H9 (cell line): ENCODE results near the gene PARD3. TPM values are rescaled to one million over a fixed set of nuclear protein-coding genes. Genes with fewer than 3 reads are reported as not detected.

ENCODE experiments used
- DNase-seq: peaks from one replicate; pipeline ENCODE4 v3.0.0-alpha.2; 2017
- H2AFZ ChIP-seq: one replicate; pipeline ENCODE4 v1.6.1; 2013; ENCODE audit warnings: mild to moderate bottlenecking, low read length, control low read depth, moderate library complexity
- H2AK5ac ChIP-seq: 2 replicates; pipeline ENCODE4 v1.6.1; 2013; ENCODE audit warnings: low read length, control low read depth, mixed read lengths; ENCODE audit not compliant: insufficient read length
- H2BK120ac ChIP-seq: one replicate; pipeline ENCODE4 v1.6.1; 2013; ENCODE audit warnings: low read depth, mild to moderate bottlenecking, low read length, control low read depth, inconsistent platforms; ENCODE audit not compliant: poor library complexity, severe bottlenecking
- H2BK12ac ChIP-seq: 2 replicates; pipeline ENCODE4 v1.6.1; 2013; ENCODE audit warnings: low read length, control low read depth, mixed read lengths, low read depth; ENCODE audit not compliant: insufficient read length
- H2BK15ac ChIP-seq: 2 replicates; pipeline ENCODE4 v1.6.1; 2013; ENCODE audit warnings: low read depth, low read length, control low read depth
- H2BK20ac ChIP-seq: one replicate; pipeline ENCODE4 v1.6.1; 2013; ENCODE audit warnings: low read depth, mild to moderate bottlenecking, low read length, control low read depth, inconsistent platforms; ENCODE audit not compliant: poor library complexity, severe bottlenecking
- H2BK5ac ChIP-seq: 2 replicates; pipeline ENCODE4 v1.6.1; 2013; ENCODE audit warnings: low read length, control low read depth, mixed read lengths; ENCODE audit not compliant: insufficient read length
- H3K14ac ChIP-seq: 2 replicates; pipeline ENCODE4 v1.6.1; 2013; ENCODE audit warnings: low read length, control low read depth; ENCODE audit not compliant: insufficient read depth
- H3K18ac ChIP-seq: 2 replicates; pipeline ENCODE4 v1.6.1; 2013; ENCODE audit warnings: low read depth, mild to moderate bottlenecking, mixed read lengths, low read length, control low read depth; ENCODE audit not compliant: insufficient read length
- H3K23ac ChIP-seq: 2 replicates; pipeline ENCODE4 v1.6.1; 2013; ENCODE audit warnings: low read length, control low read depth, mixed read lengths, low read depth; ENCODE audit not compliant: insufficient read length
- H3K23me2 ChIP-seq: 2 replicates; pipeline ENCODE4 v1.6.1; 2013; ENCODE audit warnings: low read depth, mild to moderate bottlenecking, mixed read lengths, low read length, control low read depth; ENCODE audit not compliant: insufficient read length, poor library complexity, severe bottlenecking
- H3K27ac ChIP-seq: 2 replicates; pipeline ENCODE4 v1.5.1; 2013; ENCODE audit warnings: low read length, control low read depth, mixed read lengths, low read depth; ENCODE audit not compliant: insufficient read length
- H3K27me3 ChIP-seq: 2 replicates; pipeline ENCODE4 v1.6.1; 2013; ENCODE audit warnings: low read length, control low read depth, inconsistent platforms; ENCODE audit not compliant: insufficient read depth
- H3K4ac ChIP-seq: 2 replicates; pipeline ENCODE4 v1.6.1; 2013; ENCODE audit warnings: low read depth, mild to moderate bottlenecking, control low read depth, inconsistent platforms, low read length, moderate library complexity
- H3K4me1 ChIP-seq: 2 replicates; pipeline ENCODE4 v1.6.1; 2013; ENCODE audit warnings: low read length, control low read depth, inconsistent platforms; ENCODE audit not compliant: insufficient read depth
- H3K4me2 ChIP-seq: 2 replicates; pipeline ENCODE4 v1.6.1; 2013; ENCODE audit warnings: low read length, control low read depth, mixed read lengths; ENCODE audit not compliant: insufficient read length, insufficient read depth
- H3K56ac ChIP-seq: 2 replicates; pipeline ENCODE4 v1.6.1; 2013; ENCODE audit warnings: low read depth, mild to moderate bottlenecking, mixed read lengths, low read length, control low read depth; ENCODE audit not compliant: insufficient read length
- H3K79me1 ChIP-seq: 2 replicates; pipeline ENCODE4 v1.6.1; 2013; ENCODE audit warnings: low read depth, mild to moderate bottlenecking, moderate library complexity, low read length, control low read depth, inconsistent platforms; ENCODE audit not compliant: insufficient read depth, poor library complexity, severe bottlenecking
- H3K79me2 ChIP-seq: 2 replicates; pipeline ENCODE4 v1.6.1; 2013; ENCODE audit warnings: low read length, control low read depth, inconsistent platforms; ENCODE audit not compliant: insufficient read depth
- H3K9ac ChIP-seq: 2 replicates; pipeline ENCODE4 v1.6.1; 2013; ENCODE audit warnings: low read length, control low read depth, mixed read lengths; ENCODE audit not compliant: insufficient read length; ENCODE audit errors: extremely low read depth
- H3K9me3 ChIP-seq: one replicate; pipeline ENCODE4 v1.6.1; 2013; ENCODE audit warnings: low read depth, low read length, inconsistent platforms; ENCODE audit not compliant: control insufficient read depth
- H3T11ph ChIP-seq: one replicate; pipeline ENCODE4 v1.6.1; 2013; ENCODE audit warnings: mild to moderate bottlenecking, low read length, control low read depth, inconsistent platforms
- H4K20me1 ChIP-seq: one replicate; pipeline ENCODE4 v1.6.1; 2013; ENCODE audit not compliant: control insufficient read depth, insufficient read length, insufficient read depth
- H4K5ac ChIP-seq: 2 replicates; pipeline ENCODE4 v1.6.1; 2013; ENCODE audit warnings: low read depth, mild to moderate bottlenecking, mixed read lengths, low read length, control low read depth; ENCODE audit not compliant: insufficient read length
- H4K8ac ChIP-seq: replicated peaks from 2 replicates; pipeline ENCODE4 v1.6.1; 2013; ENCODE audit warnings: low read length, control low read depth, mixed read lengths, low read depth; ENCODE audit not compliant: insufficient read length
- H4K91ac ChIP-seq: 2 replicates; pipeline ENCODE4 v1.6.1; 2013; ENCODE audit warnings: low read depth, mild to moderate bottlenecking, moderate library complexity, mixed read lengths, low read length, control low read depth; ENCODE audit not compliant: insufficient read length
- H3K27ac Mint-ChIP-seq, 3 experiments: 2 replicates in 2 of 3; 3 replicates in 1 of 3; pipeline ENCODE4 v1.8.0; 2020 to 2021; ENCODE audit warnings: mixed read lengths in 3 of 3, mild to moderate bottlenecking in 1 of 3, moderate library complexity in 1 of 3
- H3K27me3 Mint-ChIP-seq: 2 replicates; pipeline ENCODE4 v1.8.0; 2021; ENCODE audit warnings: low read depth, mild to moderate bottlenecking, moderate library complexity, mixed read lengths
- H3K36me3 Mint-ChIP-seq, 3 experiments: 2 replicates in 2 of 3; 3 replicates in 1 of 3; pipeline ENCODE4 v1.8.0; 2020 to 2021; ENCODE audit warnings: low read depth in 3 of 3, mixed read lengths in 3 of 3; ENCODE audit not compliant: insufficient read depth in 1 of 3
- H3K4me1 Mint-ChIP-seq, 2 experiments: 2 replicates each; pipeline ENCODE4 v1.8.0; 2020; ENCODE audit warnings: mixed read lengths in 2 of 2
- H3K4me3 Mint-ChIP-seq, 2 experiments: 2 replicates in 1 of 2; 3 replicates in 1 of 2; pipeline ENCODE4 v1.8.0; 2020 to 2021; ENCODE audit warnings: mild to moderate bottlenecking in 2 of 2, mixed read lengths in 2 of 2, moderate library complexity in 1 of 2
- H3K9me3 Mint-ChIP-seq, 2 experiments: 2 replicates in 1 of 2; 3 replicates in 1 of 2; pipeline ENCODE4 v1.8.0; 2020; ENCODE audit warnings: mild to moderate bottlenecking in 2 of 2, mixed read lengths in 2 of 2, moderate library complexity in 1 of 2
- WGBS: extraction: QIAGEN DNeasy Blood & Tissue Kit; methylation state at CpG from one replicate; pipeline ENCODE4 v1.1.7; 2013; ENCODE audit warnings: missing lambda C conversion rate, low lambda C conversion rate, mixed read lengths; ENCODE audit not compliant: insufficient read length; ENCODE audit errors: extremely low coverage; 5-methylcytosine and 5-hydroxymethylcytosine counted together
- total RNA-seq: library from RNA; stranded (reverse); gene quantifications from 2 replicates; pipeline ENCODE4 v1.2.1, GENCODE V29; 2021
- TF ChIP-seq, protein P1 (sequence below): fragments of 200-600 bp; sonication (generic); conservative IDR thresholded peaks from 3 replicates; pipeline ENCODE4 v1.8.0; 2021; ENCODE audit warnings: antibody characterized with exemption, mild to moderate bottlenecking

Gene PARD3
- total RNA-seq, 1 experiment from 2014 or later = 44.7 TPM

DNA sequence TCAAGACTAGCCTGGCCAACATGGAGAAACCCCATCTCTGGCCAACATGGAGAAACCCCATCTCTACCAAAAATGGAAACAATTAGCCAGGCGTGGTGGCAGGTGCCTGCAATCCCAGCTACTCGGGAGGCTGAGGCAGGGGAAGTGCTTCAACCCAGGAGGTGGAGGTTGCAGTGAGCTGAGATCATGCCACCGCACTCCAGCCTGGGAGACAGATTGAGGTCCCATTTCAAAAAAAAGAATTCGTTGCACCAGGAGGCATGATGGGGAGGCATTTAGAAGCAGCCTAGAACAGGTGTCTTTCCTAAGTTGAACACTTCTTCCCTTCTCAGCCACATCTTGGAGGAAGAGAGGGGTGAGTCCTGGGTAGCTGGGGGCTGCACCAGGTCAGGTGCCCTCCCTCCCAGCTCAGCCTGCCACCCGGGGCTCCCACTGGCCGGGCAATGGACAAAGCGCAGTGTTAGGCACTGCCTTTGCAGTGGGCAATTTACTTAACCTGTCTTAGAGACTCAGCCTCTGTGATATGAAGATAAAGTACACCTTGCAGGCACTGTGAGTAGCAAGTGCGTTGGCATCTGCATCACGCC, 726.8 kb downstream of the PARD3 start:
- peaks cover 3 to 6% of the 10 kb centered on the region in 2 experiments; a peak in 3 of 5 replicates for H3K9me3 Mint-ChIP-seq
- H3K4me1 Mint-ChIP-seq = peaks cover 5 to 6% of the 10 kb centered on the region in 2 experiments
- H2BK12ac ChIP-seq = no peak overlapping the region
- H4K91ac ChIP-seq = no peak overlapping the region
- no peak overlapping the region for H2AFZ ChIP-seq
- no peaks in the 10 kb centered on the region for H4K20me1 ChIP-seq
- no peak overlapping the region for H3K4me3 Mint-ChIP-seq
- no peaks in the 10 kb centered on the region for H3K79me2 ChIP-seq
- no peak overlapping the region for H3K18ac ChIP-seq
- no peak overlapping the region for H2BK15ac ChIP-seq
- no peaks in the 10 kb centered on the region for H3K4me1 ChIP-seq
- H3K23me2 ChIP-seq = no peaks in the 10 kb centered on the region
- no peaks in the 10 kb centered on the region for H3K9me3 ChIP-seq
- no peak overlapping the region for H3K27ac Mint-ChIP-seq
- H3K9ac ChIP-seq = no peak overlapping the region
- no peak overlapping the region for H3K27ac ChIP-seq
- TF ChIP-seq, protein P1, sequence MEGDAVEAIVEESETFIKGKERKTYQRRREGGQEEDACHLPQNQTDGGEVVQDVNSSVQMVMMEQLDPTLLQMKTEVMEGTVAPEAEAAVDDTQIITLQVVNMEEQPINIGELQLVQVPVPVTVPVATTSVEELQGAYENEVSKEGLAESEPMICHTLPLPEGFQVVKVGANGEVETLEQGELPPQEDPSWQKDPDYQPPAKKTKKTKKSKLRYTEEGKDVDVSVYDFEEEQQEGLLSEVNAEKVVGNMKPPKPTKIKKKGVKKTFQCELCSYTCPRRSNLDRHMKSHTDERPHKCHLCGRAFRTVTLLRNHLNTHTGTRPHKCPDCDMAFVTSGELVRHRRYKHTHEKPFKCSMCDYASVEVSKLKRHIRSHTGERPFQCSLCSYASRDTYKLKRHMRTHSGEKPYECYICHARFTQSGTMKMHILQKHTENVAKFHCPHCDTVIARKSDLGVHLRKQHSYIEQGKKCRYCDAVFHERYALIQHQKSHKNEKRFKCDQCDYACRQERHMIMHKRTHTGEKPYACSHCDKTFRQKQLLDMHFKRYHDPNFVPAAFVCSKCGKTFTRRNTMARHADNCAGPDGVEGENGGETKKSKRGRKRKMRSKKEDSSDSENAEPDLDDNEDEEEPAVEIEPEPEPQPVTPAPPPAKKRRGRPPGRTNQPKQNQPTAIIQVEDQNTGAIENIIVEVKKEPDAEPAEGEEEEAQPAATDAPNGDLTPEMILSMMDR = no peak
- H2BK5ac ChIP-seq = no peak overlapping the region
- H3K27me3 Mint-ChIP-seq = peaks cover 2% of the 10 kb centered on the region
- peaks cover 0 to 6% (median 0%) of the 10 kb centered on the region in 3 experiments; a peak in 2 of 7 replicates for H3K36me3 Mint-ChIP-seq
- no peak overlapping the region for H3T11ph ChIP-seq
- H4K5ac ChIP-seq = no peak overlapping the region
- H3K4ac ChIP-seq = no peak overlapping the region
- no peak overlapping the region for H4K8ac ChIP-seq
- H3K4me2 ChIP-seq = no peak overlapping the region
- no peaks in the 10 kb centered on the region for H3K79me1 ChIP-seq
- no peak overlapping the region for H2BK120ac ChIP-seq
- H3K23ac ChIP-seq = no peak overlapping the region
- no peak overlapping the region for H2AK5ac ChIP-seq
- no peak overlapping the region for H2BK20ac ChIP-seq
- DNase-seq = no peak
- H3K27me3 ChIP-seq = no peaks in the 10 kb centered on the region
- no CpG with 5 or more reads among the region's 9 CpGs for WGBS
- no peak overlapping the region for H3K14ac ChIP-seq
- H3K56ac ChIP-seq = no peak overlapping the region
